BE2C (cell line): ENCODE results near the gene STK32C.

ENCODE experiments used
- DNase-seq: peaks from one replicate; pipeline ENCODE4 v3.0.0-alpha.2; 2020
- H3K27me3 ChIP-seq: fragments of 250-450 bp; sonication (Bioruptor Pico); 2 replicates; pipeline ENCODE4 v1.5.1; 2020; ENCODE audit warnings: mild to moderate bottlenecking
- H3K36me3 ChIP-seq: fragments of 250-450 bp; sonication (Bioruptor Pico); 2 replicates; pipeline ENCODE4 v1.5.1; 2020; ENCODE audit warnings: mild to moderate bottlenecking
- H3K4me1 ChIP-seq: fragments of 250-450 bp; sonication (Bioruptor Pico); 2 replicates; pipeline ENCODE4 v1.5.1; 2020
- H3K4me3 ChIP-seq: 2 replicates; pipeline ENCODE4 v1.5.1; 2011; ENCODE audit warnings: low read depth, low read length
- H3K9me3 ChIP-seq: fragments of 250-450 bp; sonication (Bioruptor Pico); 2 replicates; pipeline ENCODE4 v1.5.1; 2020
- TF ChIP-seq, protein P1 (sequence below): IDR thresholded peaks from 2 replicates; pipeline ENCODE4 v1.5.1; 2012; ENCODE audit warnings: mild to moderate bottlenecking, low read depth, low read length

The STK32C gene

DNA sequence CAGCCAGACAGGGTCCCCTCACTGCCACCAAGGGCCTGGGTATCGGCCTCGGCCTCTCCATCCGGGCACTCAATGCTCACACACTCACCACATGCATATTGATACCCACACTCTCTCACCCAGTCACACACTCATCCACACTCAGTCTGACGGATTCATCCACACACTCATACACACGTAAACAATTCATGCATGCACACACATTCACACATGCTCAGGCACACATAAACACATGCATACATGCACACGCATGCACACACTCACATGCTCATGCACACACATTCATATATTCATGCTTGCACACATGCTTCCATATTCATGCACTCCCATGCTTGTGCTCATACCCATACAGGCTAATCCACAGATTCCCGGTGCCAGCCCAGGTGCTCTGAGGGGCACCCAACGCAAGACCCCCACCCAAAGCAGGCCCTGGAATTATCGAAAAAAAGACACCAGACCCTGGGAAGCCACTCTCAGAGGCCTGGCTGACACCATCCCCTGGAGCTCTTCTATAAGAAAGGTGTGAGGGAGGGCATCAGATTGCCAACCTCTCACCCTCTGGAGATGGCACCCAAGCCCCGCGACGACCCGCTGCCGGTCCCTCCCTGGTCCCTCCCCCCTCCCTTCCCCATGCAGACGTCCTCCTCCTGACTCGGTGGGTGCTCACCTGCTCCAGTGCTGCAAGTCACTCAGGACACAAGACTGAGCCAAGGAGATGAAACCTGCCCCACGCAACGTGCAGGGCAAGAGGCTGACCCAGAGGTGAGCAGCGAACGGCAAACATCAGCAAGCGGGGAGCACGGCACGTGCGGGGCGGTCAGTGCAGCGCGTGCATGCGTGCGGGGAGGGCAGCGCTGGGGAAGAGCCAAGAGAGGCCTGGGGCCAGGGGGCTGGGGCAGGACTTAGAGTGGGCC lies 15.2 kb downstream of the STK32C start:
- DNase-seq: no peak
- Histone ChIP-seq H3K4me3 (no peak overlapping the region), H3K4me1 (no peaks in the 10 kb centered on the region), H3K9me3 (no peaks in the 10 kb centered on the region), H3K27me3 (no peaks in the 10 kb centered on the region), H3K36me3 (no peaks in the 10 kb centered on the region)
- TF ChIP-seq, protein P1, sequence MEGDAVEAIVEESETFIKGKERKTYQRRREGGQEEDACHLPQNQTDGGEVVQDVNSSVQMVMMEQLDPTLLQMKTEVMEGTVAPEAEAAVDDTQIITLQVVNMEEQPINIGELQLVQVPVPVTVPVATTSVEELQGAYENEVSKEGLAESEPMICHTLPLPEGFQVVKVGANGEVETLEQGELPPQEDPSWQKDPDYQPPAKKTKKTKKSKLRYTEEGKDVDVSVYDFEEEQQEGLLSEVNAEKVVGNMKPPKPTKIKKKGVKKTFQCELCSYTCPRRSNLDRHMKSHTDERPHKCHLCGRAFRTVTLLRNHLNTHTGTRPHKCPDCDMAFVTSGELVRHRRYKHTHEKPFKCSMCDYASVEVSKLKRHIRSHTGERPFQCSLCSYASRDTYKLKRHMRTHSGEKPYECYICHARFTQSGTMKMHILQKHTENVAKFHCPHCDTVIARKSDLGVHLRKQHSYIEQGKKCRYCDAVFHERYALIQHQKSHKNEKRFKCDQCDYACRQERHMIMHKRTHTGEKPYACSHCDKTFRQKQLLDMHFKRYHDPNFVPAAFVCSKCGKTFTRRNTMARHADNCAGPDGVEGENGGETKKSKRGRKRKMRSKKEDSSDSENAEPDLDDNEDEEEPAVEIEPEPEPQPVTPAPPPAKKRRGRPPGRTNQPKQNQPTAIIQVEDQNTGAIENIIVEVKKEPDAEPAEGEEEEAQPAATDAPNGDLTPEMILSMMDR: no peak

DNA sequence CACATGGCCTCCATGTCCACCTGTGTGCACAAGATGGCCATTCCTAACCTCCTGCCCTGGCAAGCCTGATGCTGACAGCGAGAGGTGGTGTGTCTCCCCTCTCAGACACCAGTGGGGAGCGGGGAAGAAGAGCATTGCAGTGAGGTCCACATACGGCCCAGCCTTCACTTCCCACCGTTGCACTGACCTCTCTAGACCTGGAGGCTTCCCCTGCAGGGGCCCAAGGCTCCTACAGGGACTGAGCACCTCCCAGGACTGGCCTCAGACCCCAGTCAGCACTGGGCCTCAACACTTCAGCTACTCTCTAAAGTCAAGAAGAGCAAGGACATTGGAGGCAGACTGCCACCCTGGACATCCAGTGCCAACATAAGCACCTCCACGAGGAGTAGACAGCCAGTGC lies 15.9 kb downstream of the STK32C start:
- Histone ChIP-seq H3K27me3 (no peaks in the 10 kb centered on the region), H3K4me1 (no peaks in the 10 kb centered on the region), H3K4me3 (no peak overlapping the region), H3K9me3 (no peaks in the 10 kb centered on the region), H3K36me3 (no peaks in the 10 kb centered on the region)
- no peak for DNase-seq
- TF ChIP-seq, protein P1: no peak

DNA sequence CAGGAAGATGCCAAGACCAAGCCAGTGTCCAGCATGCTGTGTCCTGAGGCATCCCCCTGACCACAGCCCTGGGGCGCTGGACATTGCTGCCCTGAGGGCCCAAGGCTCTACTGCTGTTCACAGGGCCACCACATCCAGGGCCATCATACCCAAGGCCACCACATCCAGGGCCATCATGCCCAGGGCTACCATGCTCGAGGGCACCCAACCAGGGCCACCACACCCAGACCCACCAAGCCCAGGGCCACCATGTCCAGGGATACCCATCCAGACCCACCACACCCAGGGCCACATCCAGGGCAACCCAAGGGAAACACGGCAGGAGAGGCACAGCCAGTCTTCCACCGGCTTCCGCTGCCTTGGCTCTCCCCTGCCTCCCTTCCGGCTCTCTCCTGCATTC lies 17.1 kb downstream of the STK32C start:
- no peaks in the 10 kb centered on the region for H3K4me1 ChIP-seq
- H3K4me3 ChIP-seq: no peak overlapping the region
- TF ChIP-seq, protein P1: no peak
- DNase-seq: no peak
- H3K9me3 ChIP-seq: no peaks in the 10 kb centered on the region
- no peaks in the 10 kb centered on the region for H3K27me3 ChIP-seq
- H3K36me3 ChIP-seq: no peaks in the 10 kb centered on the region

DNA sequence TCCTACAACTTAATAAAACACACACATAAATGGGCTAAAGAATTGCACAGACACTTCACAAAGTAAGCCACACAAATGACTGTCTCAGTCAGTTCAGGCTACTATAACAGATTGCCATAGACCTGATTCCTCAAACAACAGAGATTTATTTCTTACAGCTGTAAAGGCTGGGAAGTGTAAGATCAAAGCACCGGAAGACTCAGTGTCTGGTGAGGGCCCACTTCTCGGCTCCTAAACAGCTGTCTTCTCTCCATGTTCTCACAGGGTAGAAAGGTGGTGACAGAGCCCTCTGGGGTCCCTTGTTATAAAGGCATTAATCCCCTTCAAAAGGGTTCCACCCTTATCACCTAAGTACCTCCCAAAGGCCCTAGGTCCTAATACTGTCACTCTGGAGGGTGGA lies 18.3 kb downstream of the STK32C start:
- no peaks in the 10 kb centered on the region for H3K4me1 ChIP-seq

DNA sequence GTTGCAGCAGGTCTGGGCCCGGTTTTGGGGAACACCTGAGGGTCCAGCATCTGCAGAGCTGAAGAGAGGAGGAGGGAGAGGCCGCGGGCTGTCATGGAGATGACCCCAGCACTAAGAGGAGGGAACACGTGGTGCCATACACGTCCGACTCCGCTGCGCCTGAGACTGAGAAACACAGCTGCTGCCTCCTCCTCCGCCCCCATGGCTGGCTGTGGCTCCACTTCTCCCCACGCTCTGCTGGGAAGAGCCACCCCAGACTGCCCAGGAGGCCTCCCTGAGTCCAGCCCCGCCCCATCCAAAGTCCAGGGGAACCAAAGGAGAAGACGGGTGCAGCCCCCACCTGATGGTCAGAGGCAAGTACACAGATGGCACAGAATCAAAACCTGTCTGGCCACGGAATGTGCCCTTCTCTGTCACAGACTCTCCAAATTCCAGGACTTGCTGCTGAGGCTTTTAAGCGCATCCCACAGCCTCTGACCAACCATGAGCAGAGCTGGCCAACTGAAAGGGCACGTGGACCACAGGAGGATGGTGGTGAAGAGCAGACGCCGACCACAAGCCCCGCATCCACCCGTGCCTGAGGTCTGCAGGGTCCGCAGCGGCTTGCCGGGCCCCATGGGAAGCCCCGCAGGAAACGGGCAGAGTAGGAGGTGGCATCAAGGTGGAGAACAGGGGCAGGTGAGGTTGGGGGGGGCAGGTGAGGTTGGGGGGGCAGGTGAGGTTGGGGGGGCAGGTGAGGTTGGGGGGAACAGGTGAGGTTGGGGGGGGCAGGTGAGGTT lies 24.0 kb downstream of the STK32C start:
- TF ChIP-seq, protein P1: no peak
- no peak for DNase-seq
- H3K4me1 ChIP-seq: no peaks in the 10 kb centered on the region
- H3K36me3 ChIP-seq: no peaks in the 10 kb centered on the region
- H3K27me3 ChIP-seq: no peaks in the 10 kb centered on the region
- H3K9me3 ChIP-seq: no peaks in the 10 kb centered on the region
- no peak overlapping the region for H3K4me3 ChIP-seq

More for the DNA sequence above, 18.3 kb downstream of the STK32C start:
- no peak for DNase-seq
- Histone ChIP-seq H3K27me3 (no peaks in the 10 kb centered on the region), H3K4me3 (no peak overlapping the region), H3K36me3 (no peaks in the 10 kb centered on the region), H3K9me3 (no peaks in the 10 kb centered on the region)
- TF ChIP-seq, protein P1: no peak
